ENCODE measurements around the gene CACUL1. TPM values are rescaled to one million over a fixed set of nuclear protein-coding genes. Genes with fewer than 3 reads are reported as not detected.
"Not testable (repeated sequence)": the region's sequence is repeated elsewhere in the genome, so short reads cannot be mapped to it uniquely, and the experiment has no call there.

CACUL1 gene
- total and polyA plus RNA-seq, 2 donors, result 11.0 to 60.3 TPM

DNA sequence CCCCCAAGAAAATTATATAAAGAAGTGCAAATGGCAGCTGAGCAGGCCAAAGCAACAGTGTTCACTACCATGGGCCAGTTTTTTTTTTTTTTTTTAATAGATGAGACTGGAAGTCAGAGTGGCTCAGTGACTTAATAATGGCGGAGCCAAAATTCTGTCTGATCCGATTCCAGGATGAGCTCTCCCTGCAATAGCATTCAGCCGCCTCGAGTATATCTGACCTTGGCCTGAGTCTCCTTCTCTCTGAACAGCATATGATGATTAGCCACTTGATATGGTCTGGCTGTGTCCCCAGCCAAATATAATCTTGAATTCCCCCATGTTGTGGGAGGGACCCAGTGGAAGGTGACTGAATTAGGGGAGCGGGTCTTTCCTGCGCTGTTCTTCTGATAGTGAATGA, 82.6 kb downstream of the CACUL1 start:
- DNase-seq (ENCODE audit: extremely low spot score), result no peak
- Histone ChIP-seq H3K27ac (ENCODE audit: low read depth) (no peak overlapping the region), H3K4me3 (ENCODE audit: low read depth, low read length) (no peak overlapping the region), H3K36me3 (ENCODE audit: insufficient read depth) (no peaks in the 10 kb centered on the region), H3K4me1 (ENCODE audit: insufficient read depth) (no peaks in the 10 kb centered on the region)
- WGBS, result 63% methylated on average over 6 of the region's 6 CpGs

DNA sequence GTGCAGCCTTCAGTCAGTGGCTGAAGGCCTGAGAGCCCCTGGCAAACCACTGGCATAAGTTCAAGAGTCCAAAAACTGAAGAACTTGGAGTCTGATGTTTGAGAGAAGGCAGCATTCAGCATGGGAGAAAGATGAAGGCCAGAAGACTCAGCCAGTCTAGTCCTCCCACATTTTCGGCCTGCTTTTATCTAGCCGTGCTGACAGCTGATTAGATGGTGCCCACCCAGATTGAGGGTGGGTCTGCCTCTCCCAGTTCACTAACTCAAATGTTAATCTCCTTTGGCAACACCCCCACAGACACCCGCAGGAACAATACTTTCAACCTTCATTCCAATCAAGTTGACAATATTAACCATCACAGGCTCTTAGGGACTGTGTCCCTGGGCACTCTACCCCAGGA, 83.5 kb downstream of the CACUL1 start:
- H3K27ac ChIP-seq (ENCODE audit: low read depth); H3K4me3 ChIP-seq (ENCODE audit: low read depth, low read length); DNase-seq (ENCODE audit: extremely low spot score); H3K36me3 ChIP-seq (ENCODE audit: insufficient read depth); H3K4me1 ChIP-seq (ENCODE audit: insufficient read depth): not testable (repeated sequence)
- WGBS, result 75% methylated on average over 3 of the region's 3 CpGs

DNA sequence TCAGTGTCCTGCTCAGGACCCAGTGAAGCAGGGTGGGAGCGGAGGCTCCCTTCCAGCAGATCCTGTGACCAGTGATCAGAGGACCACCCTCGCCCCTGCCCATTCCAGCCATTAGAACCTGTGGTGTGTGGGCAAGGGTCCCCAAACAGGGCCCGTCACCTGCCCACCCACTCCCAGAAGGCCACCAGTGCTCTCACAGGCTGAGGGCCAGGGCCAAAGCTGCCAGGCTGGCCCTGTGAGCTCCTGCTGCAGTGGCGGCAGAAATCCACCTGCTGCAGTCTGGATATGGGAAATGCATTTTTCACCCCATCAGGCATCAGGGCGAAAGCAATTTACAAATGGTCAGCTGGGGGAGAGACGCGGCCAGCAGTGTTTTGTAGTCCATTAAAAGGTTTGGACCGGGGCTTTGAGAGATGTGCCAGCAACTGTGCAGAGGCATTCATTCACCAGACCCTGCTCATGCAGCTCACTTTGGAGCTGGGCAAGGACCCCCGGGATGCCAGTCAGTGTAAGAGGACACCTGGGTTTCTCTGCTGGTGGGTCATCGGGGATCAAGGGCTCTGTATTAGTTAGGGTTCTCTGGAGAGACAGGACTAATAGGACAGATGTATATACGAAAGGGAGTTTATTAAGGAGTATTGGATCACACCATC, 84.2 kb downstream of the CACUL1 start:
- Histone ChIP-seq H3K36me3 (ENCODE audit: insufficient read depth) (no peaks in the 10 kb centered on the region), H3K27ac (ENCODE audit: low read depth) (no peak overlapping the region), H3K4me3 (ENCODE audit: low read depth, low read length) (no peak overlapping the region), H3K4me1 (ENCODE audit: insufficient read depth) (no peaks in the 10 kb centered on the region)
- 92% methylated on average over 11 of the region's 11 CpGs for WGBS
- no peak for DNase-seq (ENCODE audit: extremely low spot score)

DNA sequence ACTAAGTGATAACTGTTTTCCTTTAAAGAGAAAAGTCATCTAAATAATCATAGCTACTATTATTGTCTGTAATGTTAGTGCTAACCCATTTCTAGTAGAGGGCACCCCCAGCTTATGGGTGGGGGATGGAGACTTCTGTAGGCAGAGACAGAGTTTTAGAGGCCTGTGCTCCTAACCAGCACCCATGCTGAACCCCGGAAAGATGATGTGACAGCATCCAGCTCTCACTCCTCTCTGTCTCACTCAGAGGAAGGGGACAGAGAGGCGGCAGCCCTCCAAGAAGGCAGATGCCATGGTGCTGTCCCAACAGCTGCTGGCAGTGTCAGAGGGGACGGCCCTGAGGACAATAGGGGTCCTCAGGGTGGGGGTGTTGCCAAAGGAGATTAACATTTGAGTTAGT, 84.9 kb downstream of the CACUL1 start:
- H3K36me3 ChIP-seq (ENCODE audit: insufficient read depth), result no peaks in the 10 kb centered on the region
- DNase-seq (ENCODE audit: extremely low spot score), result no peak
- no peaks in the 10 kb centered on the region for H3K4me1 ChIP-seq (ENCODE audit: insufficient read depth)
- 56% methylated on average over 3 of the region's 3 CpGs for WGBS
- H3K27ac ChIP-seq (ENCODE audit: low read depth), result no peak overlapping the region
- H3K4me3 ChIP-seq (ENCODE audit: low read depth, low read length), result no peak overlapping the region

DNA sequence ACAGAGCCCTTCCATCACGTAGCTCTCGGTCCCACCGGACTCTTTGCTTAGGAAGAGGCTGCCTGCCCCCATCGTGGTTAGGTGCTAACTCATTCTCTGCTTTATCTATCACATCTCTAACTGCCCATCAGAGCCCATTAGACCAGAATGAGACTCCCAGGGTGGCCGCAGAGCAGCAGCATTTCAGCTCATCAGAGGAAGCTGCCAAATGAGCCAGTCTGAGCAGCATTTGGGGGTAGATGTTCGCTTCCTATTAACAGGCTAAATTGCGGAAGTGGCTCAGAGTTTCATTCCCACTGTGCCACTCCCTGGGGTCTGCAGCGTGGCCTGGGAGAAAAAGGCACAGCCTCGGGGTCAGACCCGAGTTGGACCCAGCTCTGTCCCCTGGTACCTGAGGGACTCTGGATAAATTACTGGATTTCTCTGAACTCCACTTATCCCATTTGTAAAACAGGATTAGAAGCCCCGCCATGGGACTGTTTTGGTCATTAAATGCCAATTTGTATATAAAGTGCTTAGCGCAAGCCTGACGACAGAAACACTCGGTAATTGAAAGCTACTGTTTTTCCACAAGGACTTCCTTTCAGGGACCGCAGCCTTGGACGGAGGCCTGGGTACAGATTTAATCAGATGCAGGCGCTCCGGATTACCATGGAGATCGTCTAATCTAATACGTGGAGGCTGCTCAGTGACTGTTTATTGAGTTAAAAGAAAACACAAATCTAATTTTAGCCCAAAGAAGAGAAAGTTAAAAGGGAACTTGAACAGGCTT, 85.6 kb downstream of the CACUL1 start:
- Histone ChIP-seq H3K4me1 (ENCODE audit: insufficient read depth) (no peaks in the 10 kb centered on the region), H3K4me3 (ENCODE audit: low read depth, low read length) (no peak overlapping the region), H3K27ac (ENCODE audit: low read depth) (no peak overlapping the region), H3K36me3 (ENCODE audit: insufficient read depth) (no peaks in the 10 kb centered on the region)
- WGBS, result 15% methylated on average over 20 of the region's 20 CpGs
- peak; percentile 60 for DNase-seq (ENCODE audit: extremely low spot score)

DNA sequence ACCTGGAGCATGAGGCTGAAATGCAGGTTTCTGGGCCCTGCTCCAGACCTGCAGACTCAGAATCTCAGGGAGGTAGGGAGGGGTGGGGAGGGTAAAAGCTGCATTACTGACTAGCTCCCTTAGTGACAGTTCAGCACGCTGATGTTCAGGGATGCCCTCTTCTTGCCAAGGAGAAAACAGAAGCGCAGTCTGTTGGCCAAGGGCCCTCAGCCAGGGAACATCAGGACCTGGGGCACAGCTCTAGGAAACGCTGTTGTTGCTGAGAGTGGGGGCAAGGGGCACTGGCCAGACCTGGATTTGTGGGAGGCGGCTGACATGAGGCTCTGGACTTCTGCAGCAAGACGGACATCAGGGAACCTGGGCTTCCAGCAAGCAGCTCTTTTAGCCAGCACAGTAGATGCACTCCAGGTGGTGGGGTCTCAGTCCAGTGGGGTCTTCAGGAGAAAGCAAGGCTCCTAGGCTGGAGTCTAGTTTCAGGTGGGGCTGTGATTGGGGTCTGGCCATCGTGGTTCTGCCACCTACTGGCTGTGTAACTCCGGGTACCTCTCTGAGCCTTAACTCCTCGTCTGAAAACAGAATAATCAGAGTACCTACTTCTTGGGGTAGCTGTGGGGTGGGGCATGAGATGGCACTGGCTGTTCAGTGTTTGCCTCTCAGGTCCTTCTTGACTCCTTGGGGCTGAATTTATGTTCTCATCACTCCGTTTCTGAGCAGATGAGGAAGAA, 86.4 kb downstream of the CACUL1 start:
- WGBS, result 60% methylated on average over 9 of the region's 9 CpGs
- DNase-seq (ENCODE audit: extremely low spot score), result no peak
- Histone ChIP-seq H3K4me3 (ENCODE audit: low read depth, low read length) (no peak overlapping the region), H3K4me1 (ENCODE audit: insufficient read depth) (no peaks in the 10 kb centered on the region), H3K27ac (ENCODE audit: low read depth) (no peak overlapping the region), H3K36me3 (ENCODE audit: insufficient read depth) (no peaks in the 10 kb centered on the region)

DNA sequence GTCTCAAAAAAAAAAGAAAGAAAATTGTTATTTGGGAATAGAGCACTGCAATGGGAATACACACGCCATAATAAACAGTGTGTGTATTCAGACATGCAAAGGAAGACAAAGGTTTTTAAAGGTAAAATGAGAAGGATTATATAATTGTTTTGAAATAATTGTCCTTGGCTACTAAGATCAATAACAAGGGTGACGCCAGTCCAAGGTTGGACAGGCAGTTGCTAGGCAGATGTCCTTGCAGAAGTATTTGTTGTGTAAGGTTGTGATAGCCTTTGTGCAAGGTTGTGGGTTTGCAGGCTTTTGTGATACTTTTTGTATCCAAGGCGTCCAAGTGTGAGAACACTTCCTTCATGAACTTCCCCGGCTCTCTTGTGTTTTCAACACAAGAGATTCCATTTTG, 87.0 kb downstream of the CACUL1 start:
- 90% methylated on average over 4 of the region's 4 CpGs for WGBS
- H3K27ac ChIP-seq (ENCODE audit: low read depth), result no peak overlapping the region
- no peak overlapping the region for H3K4me3 ChIP-seq (ENCODE audit: low read depth, low read length)

DNA sequence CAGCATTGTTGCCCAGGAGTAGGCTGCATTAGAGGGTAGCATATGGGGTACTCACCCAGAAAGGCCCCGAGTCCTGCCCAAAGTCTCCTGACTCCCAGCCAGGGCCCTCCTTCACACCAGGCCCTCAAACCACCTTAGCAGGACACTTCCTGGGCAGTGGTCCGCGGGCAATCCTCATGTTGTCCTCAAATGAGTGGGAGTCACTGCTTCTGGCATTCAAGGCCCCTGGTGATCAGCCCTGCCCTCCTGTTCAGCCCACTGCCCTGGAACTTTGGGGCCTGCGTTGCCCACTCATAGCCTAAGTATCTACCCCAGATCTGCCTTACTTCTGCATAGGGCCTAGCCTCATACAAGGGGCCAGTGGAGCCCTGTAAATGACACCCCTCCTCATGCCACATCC, 88.4 kb downstream of the CACUL1 start:
- Histone ChIP-seq H3K27ac (ENCODE audit: low read depth) (no peak overlapping the region), H3K4me1 (ENCODE audit: insufficient read depth) (no peaks in the 10 kb centered on the region), H3K36me3 (ENCODE audit: insufficient read depth) (no peaks in the 10 kb centered on the region), H3K4me3 (ENCODE audit: low read depth, low read length) (no peak overlapping the region)
- DNase-seq (ENCODE audit: extremely low spot score), result no peak
- WGBS, result 79% methylated on average over 4 of the region's 4 CpGs

More for the DNA sequence above, 87.0 kb downstream of the CACUL1 start:
- DNase-seq (ENCODE audit: extremely low spot score), result no peak
- no peaks in the 10 kb centered on the region for H3K36me3 ChIP-seq (ENCODE audit: insufficient read depth)
- no peaks in the 10 kb centered on the region for H3K4me1 ChIP-seq (ENCODE audit: insufficient read depth)

DNA sequence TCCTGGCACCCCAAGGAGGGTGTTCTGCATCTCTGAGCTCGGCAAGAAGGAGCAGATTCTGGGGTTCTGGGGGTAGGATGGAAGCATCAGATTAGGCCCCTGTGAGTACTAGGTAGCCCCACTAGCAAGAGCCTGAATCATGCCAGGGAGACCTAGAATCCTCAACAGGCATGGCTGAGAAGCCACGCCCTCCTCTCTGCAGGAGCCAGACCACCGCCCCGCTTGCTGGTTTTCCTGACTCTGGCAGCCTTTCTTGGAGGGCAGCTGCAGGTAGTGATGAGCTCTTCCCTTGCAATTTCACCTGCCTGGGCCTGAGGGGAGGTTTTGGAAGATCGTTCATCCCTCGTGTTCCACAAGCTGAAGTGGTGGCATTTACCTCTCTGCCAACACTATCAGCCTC, 90.4 kb downstream of the CACUL1 start:
- no peak overlapping the region for H3K4me3 ChIP-seq (ENCODE audit: low read depth, low read length)
- no peaks in the 10 kb centered on the region for H3K36me3 ChIP-seq (ENCODE audit: insufficient read depth)
- no peak overlapping the region for H3K27ac ChIP-seq (ENCODE audit: low read depth)
- WGBS, result 55% methylated on average over 6 of the region's 6 CpGs
- no peaks in the 10 kb centered on the region for H3K4me1 ChIP-seq (ENCODE audit: insufficient read depth)
- no peak for DNase-seq (ENCODE audit: extremely low spot score)

DNA sequence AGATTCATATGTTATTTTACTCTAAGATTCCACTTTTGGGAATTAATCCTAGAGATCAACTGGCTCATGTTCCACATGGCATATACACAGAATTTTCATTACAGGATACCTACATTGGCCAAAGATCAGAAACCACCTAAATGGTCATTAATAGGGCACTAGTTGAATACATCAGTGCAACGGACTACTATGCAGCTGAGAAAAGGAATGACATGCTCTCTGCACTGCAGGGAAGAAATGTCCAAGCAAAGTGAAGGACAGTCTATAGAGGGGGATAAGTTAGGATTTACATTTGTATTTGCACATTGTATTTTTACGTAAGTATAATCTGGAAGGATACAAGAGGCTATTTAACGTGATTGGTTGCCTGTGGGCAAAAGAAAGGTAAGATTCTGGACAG, 91.6 kb downstream of the CACUL1 start:
- no peak for DNase-seq (ENCODE audit: extremely low spot score)
- Histone ChIP-seq H3K36me3 (ENCODE audit: insufficient read depth) (no peaks in the 10 kb centered on the region), H3K27ac (ENCODE audit: low read depth) (no peak overlapping the region), H3K4me3 (ENCODE audit: low read depth, low read length) (no peak overlapping the region), H3K4me1 (ENCODE audit: insufficient read depth) (no peaks in the 10 kb centered on the region)
- WGBS, result 92% methylated on average over 3 of the region's 3 CpGs

DNA sequence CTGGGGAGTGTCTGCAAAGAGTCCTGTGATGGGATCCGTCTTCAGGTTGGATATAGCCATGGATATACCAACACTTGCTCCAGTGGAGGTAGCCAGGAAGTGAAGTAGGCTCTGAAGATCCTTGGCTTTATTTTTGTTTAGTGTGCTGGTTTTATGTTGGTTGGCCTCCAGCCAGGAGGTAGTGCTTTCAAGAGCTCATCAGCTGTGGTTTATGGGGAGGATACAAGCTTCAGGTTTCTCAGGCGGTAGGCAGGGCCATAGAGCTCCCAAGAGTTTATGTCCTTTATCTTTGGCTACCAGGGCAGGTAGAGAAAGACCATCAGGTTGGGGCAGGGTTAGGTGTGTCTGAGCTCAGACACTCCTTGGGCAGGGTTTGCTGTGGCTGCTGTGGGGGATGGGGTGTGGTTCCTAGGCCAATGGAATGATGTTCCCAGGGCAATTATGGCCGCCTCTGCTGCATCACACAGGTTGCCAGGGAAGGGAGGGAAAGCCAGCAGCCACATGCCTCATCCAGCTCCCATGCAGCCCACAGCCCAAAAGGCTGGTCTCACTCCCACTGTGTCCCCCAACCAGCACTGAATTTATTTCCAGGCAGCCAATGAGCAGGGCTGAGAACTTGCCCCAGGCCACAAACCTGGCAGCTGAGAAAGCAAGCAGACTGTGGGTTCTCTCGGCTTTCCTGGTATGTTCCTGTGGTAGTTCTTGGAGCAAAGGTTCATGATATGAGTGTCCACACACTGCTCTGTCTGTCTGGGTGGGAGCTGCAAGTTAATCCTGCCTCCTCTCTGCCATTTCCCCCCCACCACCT, 92.3 kb downstream of the CACUL1 start:
- Histone ChIP-seq H3K27ac (ENCODE audit: low read depth) (no peak overlapping the region), H3K36me3 (ENCODE audit: insufficient read depth) (no peaks in the 10 kb centered on the region), H3K4me1 (ENCODE audit: insufficient read depth) (no peaks in the 10 kb centered on the region), H3K4me3 (ENCODE audit: low read depth, low read length) (no peak overlapping the region)
- no peak for DNase-seq (ENCODE audit: extremely low spot score)
- WGBS, result 80% methylated on average over 4 of the region's 4 CpGs

DNA sequence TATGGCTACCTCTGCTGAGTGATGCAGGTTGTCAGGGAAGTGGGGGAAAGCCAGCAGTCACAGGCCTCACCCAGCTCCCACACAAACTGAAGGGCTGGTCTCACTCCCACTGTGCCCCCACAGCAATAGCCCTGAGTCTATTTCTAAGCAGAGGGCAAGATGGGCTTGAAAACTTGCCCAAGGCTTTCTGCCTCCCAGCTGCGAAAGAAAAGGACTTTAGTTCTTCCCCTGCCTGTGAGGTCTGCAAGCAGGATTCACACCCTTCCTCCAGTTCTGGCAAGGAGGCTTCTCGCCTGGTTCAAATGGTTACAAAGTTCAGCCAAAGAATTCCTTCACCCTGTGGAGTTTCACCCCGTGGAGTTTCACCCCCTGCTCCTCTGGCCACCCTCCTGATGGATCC, 96.0 kb downstream of the CACUL1 start:
- no peak for DNase-seq (ENCODE audit: extremely low spot score)
- Histone ChIP-seq H3K27ac (ENCODE audit: low read depth) (no peak overlapping the region), H3K36me3 (ENCODE audit: insufficient read depth) (no peaks in the 10 kb centered on the region), H3K4me1 (ENCODE audit: insufficient read depth) (no peaks in the 10 kb centered on the region), H3K4me3 (ENCODE audit: low read depth, low read length) (no peak overlapping the region)
- WGBS, result 59% methylated on average over 3 of the region's 3 CpGs

DNA sequence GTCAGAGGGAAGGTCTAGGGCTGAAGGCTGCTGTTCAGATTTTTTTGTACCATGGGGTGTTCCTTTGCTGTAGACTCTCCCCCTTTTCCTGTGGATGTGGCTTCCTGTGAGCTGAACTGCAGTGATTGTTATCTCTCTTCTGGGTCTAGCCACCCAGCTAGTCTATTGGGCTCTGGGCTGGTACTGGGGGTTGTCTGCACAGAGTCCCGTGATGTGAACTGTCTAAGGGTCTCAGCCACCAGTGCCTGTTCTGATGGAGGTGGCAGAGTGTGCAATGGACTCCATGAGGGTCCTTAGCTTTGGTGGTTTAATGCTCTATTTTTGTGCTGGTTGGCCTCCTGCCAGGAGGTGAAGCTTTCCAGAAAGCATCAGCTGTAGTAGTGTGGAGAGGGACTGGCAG, 96.6 kb downstream of the CACUL1 start:
- H3K27ac ChIP-seq (ENCODE audit: low read depth); DNase-seq (ENCODE audit: extremely low spot score); H3K4me1 ChIP-seq (ENCODE audit: insufficient read depth); H3K4me3 ChIP-seq (ENCODE audit: low read depth, low read length); H3K36me3 ChIP-seq (ENCODE audit: insufficient read depth): not testable (repeated sequence)
- WGBS, result 81% methylated on average over 1 of the region's 1 CpG

Measured in urinary bladder (tissue), 4 donors.